IMR-90 (cell line): ENCODE results near the gene ACADL. TPM values are rescaled to one million over a fixed set of nuclear protein-coding genes. Genes with fewer than 3 reads are reported as not detected.

Source experiments
- ATAC-seq: fragments of 200-7000 bp; cut with Tn5 transposase; 2 replicates; pipeline ENCODE4 v1.9.1; 2020; ENCODE audit warnings: low read depth, mild to moderate bottlenecking, moderate library complexity
- BruUV-seq: library from RNA; stranded (reverse); fragments of 400-500 nt; replicated peaks from 2 replicates; lab custom pipeline; 2021; lab: Mats Ljungman, UMichigan
- CTCF ChIA-PET: fragments of 300-600 bp; formaldehyde crosslinking; extraction: SDS; loops from one replicate; lab custom pipeline; 2021; ENCODE audit warnings: antibody characterized with exemption; lab: Yijun Ruan, JAX
- POLR2A ChIA-PET: fragments of 300-600 bp; sonication (Branson Sonifier 250); formaldehyde crosslinking; loops from one replicate; lab custom pipeline; 2022; ENCODE audit warnings: antibody characterized with exemption; ENCODE audit not compliant: unreplicated experiment; lab: Charles Lee
- DNase-seq: peaks from one replicate; pipeline ENCODE4 v3.0.0; 2013
- H2AFZ ChIP-seq: replicated peaks from 2 replicates; pipeline ENCODE3; 2013; ENCODE audit warnings: low read length, mild to moderate bottlenecking; ENCODE audit not compliant: poor library complexity
- H2AK5ac ChIP-seq: 2 replicates; pipeline ENCODE4 v1.6.1; 2013; ENCODE audit warnings: low read depth, low read length, inconsistent platforms
- H2AK9ac ChIP-seq: replicated peaks from 2 replicates; pipeline ENCODE3; 2013; ENCODE audit warnings: mild to moderate bottlenecking, low read depth, low read length, moderate library complexity; ENCODE audit not compliant: poor library complexity
- H2BK120ac ChIP-seq: 2 replicates; pipeline ENCODE4 v1.6.1; 2013; ENCODE audit warnings: low read depth, low read length, inconsistent platforms
- H2BK15ac ChIP-seq: 3 replicates; pipeline ENCODE4 v1.6.1; 2013; ENCODE audit warnings: low read depth, low read length, inconsistent platforms
- H2BK20ac ChIP-seq: 2 replicates; pipeline ENCODE4 v1.6.1; 2013; ENCODE audit warnings: low read depth, mild to moderate bottlenecking, inconsistent platforms, low read length, moderate library complexity
- H2BK5ac ChIP-seq: 2 replicates; pipeline ENCODE4 v1.6.1; 2013; ENCODE audit warnings: mild to moderate bottlenecking, low read depth, low read length, inconsistent platforms; ENCODE audit not compliant: poor library complexity, severe bottlenecking
- H3K14ac ChIP-seq: replicated peaks from 2 replicates; pipeline ENCODE4 v1.6.1; 2013; ENCODE audit warnings: low read depth, low read length, inconsistent platforms
- H3K18ac ChIP-seq: 2 replicates; pipeline ENCODE4 v1.6.1; 2013; ENCODE audit warnings: low read depth, low read length, control low read depth
- H3K23ac ChIP-seq: 2 replicates; pipeline ENCODE4 v1.6.1; 2013; ENCODE audit warnings: low read depth, low read length, inconsistent platforms
- H3K27ac ChIP-seq: 2 replicates; pipeline ENCODE4 v1.5.1; 2013; ENCODE audit warnings: mild to moderate bottlenecking, control low read depth, low read length; ENCODE audit not compliant: insufficient read depth
- H3K27me3 ChIP-seq: 2 replicates; pipeline ENCODE4 v1.6.1; 2013; ENCODE audit warnings: low read length; ENCODE audit not compliant: control insufficient read depth, insufficient read depth
- H3K36me3 ChIP-seq: 2 replicates; pipeline ENCODE4 v1.6.1; 2013; ENCODE audit warnings: low read length, mixed read lengths; ENCODE audit not compliant: control insufficient read depth, insufficient read depth
- H3K4ac ChIP-seq: 2 replicates; pipeline ENCODE4 v1.6.1; 2013; ENCODE audit warnings: low read depth, low read length, inconsistent platforms
- H3K4me1 ChIP-seq: 2 replicates; pipeline ENCODE4 v1.6.1; 2013; ENCODE audit warnings: low read length, mixed read lengths; ENCODE audit not compliant: control insufficient read depth, insufficient read depth
- H3K4me2 ChIP-seq: 2 replicates; pipeline ENCODE4 v1.6.1; 2013; ENCODE audit warnings: low read depth, mild to moderate bottlenecking, control low read depth, low read length, moderate library complexity
- H3K4me3 ChIP-seq: 2 replicates; pipeline ENCODE4 v1.5.1; 2013; ENCODE audit warnings: low read depth, mild to moderate bottlenecking, control low read depth, low read length, moderate library complexity; ENCODE audit not compliant: insufficient read depth
- H3K56ac ChIP-seq: 2 replicates; pipeline ENCODE4 v1.6.1; 2013; ENCODE audit warnings: low read length, inconsistent platforms; ENCODE audit not compliant: insufficient read depth; ENCODE audit errors: extremely low read depth
- H3K79me1 ChIP-seq, 2 experiments: 2 replicates each; pipeline ENCODE4 v1.6.1; 2013; ENCODE audit warnings: low read length in 2 of 2, inconsistent platforms in 1 of 2, low read depth in 1 of 2
- H3K9ac ChIP-seq: 2 replicates; pipeline ENCODE4 v1.6.1; 2013; ENCODE audit warnings: low read depth, low read length, control low read depth
- H3K9me1 ChIP-seq: 2 replicates; pipeline ENCODE4 v1.6.1; 2013; ENCODE audit warnings: low read length, inconsistent platforms; ENCODE audit not compliant: insufficient read depth
- H3K9me3 ChIP-seq: 2 replicates; pipeline ENCODE4 v1.6.1; 2013; ENCODE audit warnings: low read length; ENCODE audit not compliant: control insufficient read depth, insufficient read depth
- H4K20me1 ChIP-seq: 2 replicates; pipeline ENCODE4 v1.6.1; 2013; ENCODE audit warnings: low read length, inconsistent platforms; ENCODE audit not compliant: insufficient read depth
- H4K5ac ChIP-seq: 2 replicates; pipeline ENCODE4 v1.6.1; 2013; ENCODE audit warnings: mild to moderate bottlenecking, low read depth, low read length, control low read depth
- H4K8ac ChIP-seq, 2 experiments: 2 replicates each; pipeline ENCODE4 v1.6.1; 2013; ENCODE audit warnings: low read depth in 2 of 2, low read length in 2 of 2, control low read depth in 1 of 2, inconsistent platforms in 1 of 2
- H4K91ac ChIP-seq: 2 replicates; pipeline ENCODE4 v1.6.1; 2013; ENCODE audit warnings: low read depth, low read length, inconsistent platforms; ENCODE audit not compliant: insufficient read depth
- BHLHE40 ChIP-seq: fragments of 150-350 bp; IDR thresholded peaks from 2 replicates; pipeline ENCODE4 v1.6.1; 2016; ENCODE audit warnings: mild to moderate bottlenecking, low read depth, low read length
- CEBPB ChIP-seq: IDR thresholded peaks from 2 replicates; pipeline ENCODE4 v1.6.1; 2012; ENCODE audit warnings: low read depth, low read length, improper control_type of control experiment
- CHD1 ChIP-seq: IDR thresholded peaks from 2 replicates; pipeline ENCODE4 v1.6.1; 2012; ENCODE audit warnings: low read depth, low read length, improper control_type of control experiment
- CTCF ChIP-seq: conservative IDR thresholded peaks from 2 replicates; pipeline ENCODE4 v1.5.1; 2012; ENCODE audit warnings: mild to moderate bottlenecking, low read depth, low read length, improper control_type of control experiment
- FOS ChIP-seq: fragments of 150-350 bp; IDR thresholded peaks from 2 replicates; pipeline ENCODE4 v1.6.1; 2016; ENCODE audit warnings: low read depth, low read length
- MAFK ChIP-seq: IDR thresholded peaks from 2 replicates; pipeline ENCODE4 v1.6.1; 2012; ENCODE audit warnings: low read depth, low read length, improper control_type of control experiment
- MAZ ChIP-seq: IDR thresholded peaks from 2 replicates; pipeline ENCODE4 v1.6.1; 2012; ENCODE audit warnings: low read depth, mild to moderate bottlenecking, low read length, improper control_type of control experiment, moderate library complexity, borderline replicate concordance
- MXI1 ChIP-seq: IDR thresholded peaks from 2 replicates; pipeline ENCODE4 v1.6.1; 2012; ENCODE audit warnings: low read depth, mild to moderate bottlenecking, low read length, moderate library complexity, borderline replicate concordance
- NFE2L2 ChIP-seq: fragments of 150-350 bp; IDR thresholded peaks from 2 replicates; pipeline ENCODE4 v1.6.1; 2016; ENCODE audit warnings: low read depth, mild to moderate bottlenecking, low read length
- POLR2A ChIP-seq: IDR thresholded peaks from 2 replicates; pipeline ENCODE4 v1.6.1; 2012; ENCODE audit warnings: mild to moderate bottlenecking, low read depth, low read length
- RAD21 ChIP-seq: IDR thresholded peaks from 2 replicates; pipeline ENCODE4 v1.6.1; 2012; ENCODE audit warnings: low read length, improper control_type of control experiment
- RCOR1 ChIP-seq: IDR thresholded peaks from 2 replicates; pipeline ENCODE4 v1.6.1; 2012; ENCODE audit warnings: mild to moderate bottlenecking, low read length, improper control_type of control experiment; ENCODE audit not compliant: insufficient replicate concordance
- RFX5 ChIP-seq: IDR thresholded peaks from 2 replicates; pipeline ENCODE4 v1.8.0; 2012; ENCODE audit warnings: low read depth, mild to moderate bottlenecking, low read length, moderate library complexity
- SMC3 ChIP-seq: fragments of 150-350 bp; IDR thresholded peaks from 2 replicates; pipeline ENCODE4 v1.6.1; 2016; ENCODE audit warnings: low read depth, mild to moderate bottlenecking, antibody characterized with exemption, low read length, moderate library complexity
- WGBS, 2 experiments: methylation state at CpG; one replicate each; pipeline versions ENCODE4 v1.1.5 to v1.1.7; 2013; ENCODE audit warnings: missing lambda C conversion rate in 2 of 2; ENCODE audit not compliant: insufficient read length in 1 of 2; ENCODE audit errors: extremely low coverage in 2 of 2; 5-methylcytosine and 5-hydroxymethylcytosine counted together
- dilution Hi-C: fragments of 300-500 bp; cut with HindIII; formaldehyde crosslinking; loops from one replicate; pipeline ENCODE4 v1.14.3; 2018; ENCODE audit warnings: low sequenced_read_pairs; ENCODE audit not compliant: unreplicated experiment
- in situ Hi-C: fragments of 300-500 bp; cut with MboI; formaldehyde crosslinking; loops from 3 replicates; pipeline ENCODE4 v1.14.3; 2019; ENCODE audit warnings: low sequenced_read_pairs, inconsistent platforms, mixed read lengths
- intact Hi-C: fragments of 100-400 bp; cut with micrococcal nuclease; formaldehyde crosslinking; loops from 2 replicates; pipeline ENCODE4 v1.10.0; 2022
- polyA plus RNA-seq, 3 experiments: library from polyadenylated mRNA; depleted of rRNA; stranded (reverse); fragments of >200 nt; gene quantifications; 2 replicates each; pipeline ENCODE4 v1.2.3, GENCODE V29; 2012; ENCODE audit warnings: low replicate concordance in 1 of 3
- total RNA-seq: library from RNA; depleted of rRNA; stranded (reverse); fragments of >200 nt; gene quantifications from 2 replicates; pipeline ENCODE4 v1.2.3, GENCODE V29; 2012
- TF ChIP-seq, protein P1 (sequence below): fragments of 150-350 bp; IDR thresholded peaks from 2 replicates; pipeline ENCODE4 v1.6.1; 2016; ENCODE audit warnings: low read depth, mild to moderate bottlenecking, low read length, moderate library complexity, borderline replicate concordance
- TF ChIP-seq, protein P2 (sequence below): fragments of 150-350 bp; IDR thresholded peaks from 2 replicates; pipeline ENCODE4 v1.6.1; 2017; ENCODE audit warnings: mild to moderate bottlenecking, antibody characterized with exemption, low read length, low read depth

The ACADL gene
- total and polyA plus RNA-seq, 2 of the 4 experiments (the other 2 are of a cell fraction) = not detected

DNA sequence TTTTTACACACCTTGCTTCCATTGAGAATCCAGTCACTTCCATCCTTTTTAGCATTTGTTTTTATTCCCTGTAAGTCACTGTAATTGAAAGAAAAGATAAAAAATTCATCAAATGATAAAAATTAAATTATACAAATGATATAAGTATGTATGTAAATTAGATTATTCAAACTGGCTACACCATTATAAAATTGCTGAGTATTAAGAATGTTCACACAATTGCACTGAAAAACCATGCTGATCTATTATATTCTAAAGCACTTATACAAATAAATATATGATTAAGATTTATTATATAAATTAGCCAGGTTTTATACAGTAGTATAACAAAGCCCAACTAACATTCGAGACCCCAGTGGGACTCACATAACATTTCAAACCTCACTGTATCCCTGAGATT lies 15.1 kb downstream of the ACADL start:
- CTCF ChIA-PET = no interaction called here
- Histone ChIP-seq H3K79me1 (no peaks in the 10 kb centered on the region), H2AK5ac (no peak overlapping the region), H4K8ac (no peak overlapping the region), H3K4me2 (no peak overlapping the region), H3K23ac (no peak overlapping the region), H2BK20ac (no peak overlapping the region), H3K18ac (no peak overlapping the region), H4K20me1 (no peaks in the 10 kb centered on the region), H4K5ac (no peak overlapping the region), H2AK9ac (no peak overlapping the region), H3K14ac (no peak overlapping the region), H3K4me3 (no peak overlapping the region), H2BK5ac (no peak overlapping the region), H3K4ac (no peak overlapping the region), H3K9me1 (no peaks in the 10 kb centered on the region), H3K4me1 (no peaks in the 10 kb centered on the region), H3K9ac (no peak overlapping the region), H2AFZ (no peak overlapping the region), H3K9me3 (no peaks in the 10 kb centered on the region), H3K27ac (no peak overlapping the region), H3K27me3 (no peaks in the 10 kb centered on the region), H3K56ac (no peak overlapping the region), H3K36me3 (no peaks in the 10 kb centered on the region), H2BK120ac (no peak overlapping the region), H2BK15ac (no peak overlapping the region), H4K91ac (no peak overlapping the region)
- no peak for TF ChIP-seq RFX5
- no peak for TF ChIP-seq MAFK
- no peak for TF ChIP-seq SMC3
- no peak for TF ChIP-seq POLR2A
- TF ChIP-seq, protein P1, sequence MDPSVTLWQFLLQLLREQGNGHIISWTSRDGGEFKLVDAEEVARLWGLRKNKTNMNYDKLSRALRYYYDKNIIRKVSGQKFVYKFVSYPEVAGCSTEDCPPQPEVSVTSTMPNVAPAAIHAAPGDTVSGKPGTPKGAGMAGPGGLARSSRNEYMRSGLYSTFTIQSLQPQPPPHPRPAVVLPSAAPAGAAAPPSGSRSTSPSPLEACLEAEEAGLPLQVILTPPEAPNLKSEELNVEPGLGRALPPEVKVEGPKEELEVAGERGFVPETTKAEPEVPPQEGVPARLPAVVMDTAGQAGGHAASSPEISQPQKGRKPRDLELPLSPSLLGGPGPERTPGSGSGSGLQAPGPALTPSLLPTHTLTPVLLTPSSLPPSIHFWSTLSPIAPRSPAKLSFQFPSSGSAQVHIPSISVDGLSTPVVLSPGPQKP = no peak
- TF ChIP-seq, protein P2, sequence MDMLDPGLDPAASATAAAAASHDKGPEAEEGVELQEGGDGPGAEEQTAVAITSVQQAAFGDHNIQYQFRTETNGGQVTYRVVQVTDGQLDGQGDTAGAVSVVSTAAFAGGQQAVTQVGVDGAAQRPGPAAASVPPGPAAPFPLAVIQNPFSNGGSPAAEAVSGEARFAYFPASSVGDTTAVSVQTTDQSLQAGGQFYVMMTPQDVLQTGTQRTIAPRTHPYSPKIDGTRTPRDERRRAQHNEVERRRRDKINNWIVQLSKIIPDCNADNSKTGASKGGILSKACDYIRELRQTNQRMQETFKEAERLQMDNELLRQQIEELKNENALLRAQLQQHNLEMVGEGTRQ = no peak
- no peak for TF ChIP-seq RCOR1
- no peak for TF ChIP-seq CHD1
- TF ChIP-seq BHLHE40 = no peak
- TF ChIP-seq CTCF = no peak
- TF ChIP-seq RAD21 = no peak
- TF ChIP-seq CEBPB = no peak
- no peak for TF ChIP-seq NFE2L2
- TF ChIP-seq MAZ = no peak
- TF ChIP-seq MXI1 = no peak
- no peak for TF ChIP-seq FOS
- intact Hi-C loops (no loop called here), dilution Hi-C loops (no loop called here), in situ Hi-C loops (loop anchor here (25.0 kb wide), 1 partner anchor 873 kb away; no protein-coding TSS in a partner anchor)
- DNase-seq (no peak), ATAC-seq (no peak)
- no CpG with 5 or more reads among the region's 1 CpG for WGBS, 2 experiments
- no TSS peak for BruUV-seq
- POLR2A ChIA-PET = no interaction called here
